ENCODE results near the gene TRIM52. TPM values are rescaled to one million over a fixed set of nuclear protein-coding genes. Genes with fewer than 3 reads are reported as not detected.
"Not testable (repeated sequence)": the region's sequence is repeated elsewhere in the genome, so short reads cannot be mapped to it uniquely, and the experiment has no call there.

Gene TRIM52
- total RNA-seq, 3 donors from 2014 or later = 11.6 to 18.8 (median 15.8) TPM

GRCh38 chr5:181219262-181220177 lies 41.4 kb downstream of the TRIM52 start:
- DNase-seq = no peak
- intact Hi-C loops (cut with DNase I, micrococcal nuclease) = no loop called here
- no peak for TF ChIP-seq CTCF (IDR thresholded peaks at IDR 0.05)
- Histone ChIP-seq H3K9me3 (no peaks in the 10 kb centered on the region), H3K4me3 (no peak overlapping the region), H3K4me1 (ENCODE audit: low read depth) (peaks cover 16% of the 10 kb centered on the region), H3K36me3 (ENCODE audit: low read depth) (no peaks in the 10 kb centered on the region)
- no peak for ATAC-seq

GRCh38 chr5:181218795-181219124 lies 42.2 kb downstream of the TRIM52 start:
- ATAC-seq = no peak
- intact Hi-C loops (cut with DNase I, micrococcal nuclease) = no loop called here
- H3K4me3 ChIP-seq = no peak overlapping the region
- peaks cover 16% of the 10 kb centered on the region for H3K4me1 ChIP-seq (ENCODE audit: low read depth)
- no peak for DNase-seq
- no peaks in the 10 kb centered on the region for H3K36me3 ChIP-seq (ENCODE audit: low read depth)
- no peaks in the 10 kb centered on the region for H3K9me3 ChIP-seq
- no peak for TF ChIP-seq CTCF (IDR thresholded peaks at IDR 0.05)

- Histone ChIP-seq H3K9me3 (no peaks in the 10 kb centered on the region), H3K4me1 (ENCODE audit: low read depth) (peaks cover 13% of the 10 kb centered on the region), H3K36me3 (ENCODE audit: low read depth) (no peaks in the 10 kb centered on the region), H3K4me3 (no peak overlapping the region)
- TF ChIP-seq CTCF (IDR thresholded peaks at IDR 0.05) = no peak
- DNase-seq = peak; percentile 41 to 64 (median 62)
- peak; percentile 26 for ATAC-seq
- intact Hi-C loops (cut with DNase I, micrococcal nuclease) = no loop called here
Observed at GRCh38 chr5:181217803-181218062, 43.2 kb downstream of the TRIM52 start.

GRCh38 chr5:181217111-181217802 lies 43.7 kb downstream of the TRIM52 start:
- ATAC-seq (peak; percentile 26), DNase-seq (peak; percentile 44 to 72 (median 66))
- intact Hi-C loops (cut with DNase I, micrococcal nuclease) = no loop called here
- no peaks in the 10 kb centered on the region for H3K9me3 ChIP-seq
- H3K4me1 ChIP-seq (ENCODE audit: low read depth) = peaks cover 12% of the 10 kb centered on the region
- H3K4me3 ChIP-seq = no peak overlapping the region
- no peaks in the 10 kb centered on the region for H3K36me3 ChIP-seq (ENCODE audit: low read depth)
- no peak for TF ChIP-seq CTCF (IDR thresholded peaks at IDR 0.05)

- no peaks in the 10 kb centered on the region for H3K36me3 ChIP-seq (ENCODE audit: low read depth)
- no peak for TF ChIP-seq CTCF (IDR thresholded peaks at IDR 0.05)
- no peak for ATAC-seq
- no peaks in the 10 kb centered on the region for H3K9me3 ChIP-seq
- H3K4me1 ChIP-seq (ENCODE audit: low read depth) = peaks cover 12% of the 10 kb centered on the region
- H3K4me3 ChIP-seq = no peak overlapping the region
- DNase-seq = no peak
- intact Hi-C loops (cut with DNase I, micrococcal nuclease) = no loop called here
Observed at GRCh38 chr5:181215997-181216989, 44.6 kb downstream of the TRIM52 start.

GRCh38 chr5:181214249-181214648 lies 46.7 kb downstream of the TRIM52 start:
- H3K36me3 ChIP-seq (ENCODE audit: low read depth); H3K4me3 ChIP-seq; H3K9me3 ChIP-seq; intact Hi-C loops (cut with DNase I, micrococcal nuclease); ATAC-seq; DNase-seq: not testable (repeated sequence)
- H3K4me1 ChIP-seq (ENCODE audit: low read depth) = peaks cover 12% of the 10 kb centered on the region
